Glutamatergic neuron (in vitro differentiated cells): ENCODE results near the gene ZNF605. TPM values are rescaled to one million over a fixed set of nuclear protein-coding genes. Genes with fewer than 3 reads are reported as not detected.
"Not testable (repeated sequence)": the region's sequence is repeated elsewhere in the genome, so short reads cannot be mapped to it uniquely, and the experiment has no call there.

Experiments used
- DNase-seq: peaks from one replicate; pipeline ENCODE4 v3.0.0; 2022
- H3K27ac Mint-ChIP-seq: one replicate; pipeline ENCODE4 v1.8.0; 2020; ENCODE audit warnings: mild to moderate bottlenecking, mixed read lengths, inconsistent platforms; ENCODE audit not compliant: unreplicated experiment
- H3K27me3 Mint-ChIP-seq: one replicate; pipeline ENCODE4 v1.8.0; 2020; ENCODE audit warnings: mild to moderate bottlenecking, moderate library complexity, mixed read lengths, inconsistent platforms; ENCODE audit not compliant: unreplicated experiment
- H3K36me3 Mint-ChIP-seq: one replicate; pipeline ENCODE4 v1.8.0; 2020; ENCODE audit warnings: mild to moderate bottlenecking, mixed read lengths, inconsistent platforms; ENCODE audit not compliant: unreplicated experiment
- H3K4me1 Mint-ChIP-seq: one replicate; pipeline ENCODE4 v1.8.0; 2020; ENCODE audit warnings: mild to moderate bottlenecking, low read depth, mixed read lengths, inconsistent platforms; ENCODE audit not compliant: unreplicated experiment
- H3K4me3 Mint-ChIP-seq: one replicate; pipeline ENCODE4 v1.8.0; 2020; ENCODE audit warnings: mild to moderate bottlenecking, mixed read lengths, inconsistent platforms; ENCODE audit not compliant: unreplicated experiment
- H3K9me3 Mint-ChIP-seq: one replicate; pipeline ENCODE4 v1.8.0; 2020; ENCODE audit warnings: mild to moderate bottlenecking, moderate library complexity, mixed read lengths, inconsistent platforms; ENCODE audit not compliant: unreplicated experiment
- CTCF ChIP-seq: fragments of 200-600 bp; sonication (generic); IDR thresholded peaks from one replicate; pipeline ENCODE4 v1.5.0; 2021; ENCODE audit not compliant: partially characterized antibody, unreplicated experiment
- total RNA-seq: library from RNA; stranded (reverse); fragmentation: NEBNext Ultra II Directional; extraction: Animal tissue kit (Norgen Biotek cat#: 25700); gene quantifications from one replicate; pipeline ENCODE4 v1.2.1, GENCODE V29; 2021; ENCODE audit not compliant: unreplicated experiment

The ZNF605 gene
- total RNA-seq, 1 donor from 2014 or later: 21.7 TPM

- no peak overlapping the region for H3K27ac Mint-ChIP-seq
- TF ChIP-seq CTCF: no peak
- peaks cover 33% of the 10 kb centered on the region for H3K9me3 Mint-ChIP-seq
- H3K4me1 Mint-ChIP-seq: no peaks in the 10 kb centered on the region
- DNase-seq: no peak
- H3K27me3 Mint-ChIP-seq: peaks cover 3% of the 10 kb centered on the region
- peak overlapping the region; percentile 8 for H3K4me3 Mint-ChIP-seq
- peaks cover 54% of the 10 kb centered on the region for H3K36me3 Mint-ChIP-seq
Measured at GRCh38 chr12:132946246-132946820, 9.8 kb downstream of the ZNF605 start.

- Mint-ChIP-seq H3K36me3 (peaks cover 59% of the 10 kb centered on the region), H3K27me3 (peaks cover 4% of the 10 kb centered on the region), H3K4me3 (peak overlapping the region; percentile 8), H3K9me3 (peaks cover 39% of the 10 kb centered on the region), H3K4me1 (no peaks in the 10 kb centered on the region), H3K27ac (no peak overlapping the region)
- TF ChIP-seq CTCF: no peak
- no peak for DNase-seq
Measured at GRCh38 chr12:132945806-132946205, 10.3 kb downstream of the ZNF605 start.

GRCh38 chr12:132942611-132943010 lies 13.5 kb downstream of the ZNF605 start:
- Mint-ChIP-seq H3K27ac (no peak overlapping the region), H3K36me3 (peaks cover 50% of the 10 kb centered on the region), H3K4me3 (no peak overlapping the region), H3K9me3 (peaks cover 26% of the 10 kb centered on the region), H3K27me3 (peaks cover 5% of the 10 kb centered on the region), H3K4me1 (no peaks in the 10 kb centered on the region)
- no peak for DNase-seq
- TF ChIP-seq CTCF: no peak

- TF ChIP-seq CTCF: no peak
- DNase-seq: no peak
- Mint-ChIP-seq H3K27ac (no peak overlapping the region), H3K4me1 (no peaks in the 10 kb centered on the region), H3K27me3 (peaks cover 5% of the 10 kb centered on the region), H3K4me3 (no peak overlapping the region), H3K9me3 (peaks cover 26% of the 10 kb centered on the region), H3K36me3 (peaks cover 58% of the 10 kb centered on the region)
Measured at GRCh38 chr12:132941336-132941954, 14.7 kb downstream of the ZNF605 start.

GRCh38 chr12:132940071-132940719 lies 15.9 kb downstream of the ZNF605 start:
- peaks cover 23% of the 10 kb centered on the region for H3K9me3 Mint-ChIP-seq
- H3K4me3 Mint-ChIP-seq: no peak overlapping the region
- DNase-seq: no peak
- no peaks in the 10 kb centered on the region for H3K4me1 Mint-ChIP-seq
- TF ChIP-seq CTCF: no peak
- no peak overlapping the region for H3K27ac Mint-ChIP-seq
- H3K27me3 Mint-ChIP-seq: peaks cover 5% of the 10 kb centered on the region
- H3K36me3 Mint-ChIP-seq: peaks cover 56% of the 10 kb centered on the region

- not testable (repeated sequence) for H3K4me3 Mint-ChIP-seq, H3K27me3 Mint-ChIP-seq, DNase-seq, H3K4me1 Mint-ChIP-seq, H3K27ac Mint-ChIP-seq
- Mint-ChIP-seq H3K9me3 (peaks cover 31% of the 10 kb centered on the region), H3K36me3 (peaks cover 53% of the 10 kb centered on the region)
Measured at GRCh38 chr12:132938807-132939206, 17.3 kb downstream of the ZNF605 start.
